K562 treated with DMSO at 1 percent for 4 hours (cell line): ENCODE data around the gene SSU72. TPM values are rescaled to one million over a fixed set of nuclear protein-coding genes. Genes with fewer than 3 reads are reported as not detected.

ENCODE experiments used
- total RNA-seq: library from RNA; unstranded; fragments of 300-600 nt; gene quantifications from 2 replicates; pipeline ENCODE4 v1.2.3, GENCODE V29; 2022; ENCODE audit not compliant: insufficient read depth

SSU72 gene
- 200 and 228 TPM in 2 replicates for total RNA-seq

DNA sequence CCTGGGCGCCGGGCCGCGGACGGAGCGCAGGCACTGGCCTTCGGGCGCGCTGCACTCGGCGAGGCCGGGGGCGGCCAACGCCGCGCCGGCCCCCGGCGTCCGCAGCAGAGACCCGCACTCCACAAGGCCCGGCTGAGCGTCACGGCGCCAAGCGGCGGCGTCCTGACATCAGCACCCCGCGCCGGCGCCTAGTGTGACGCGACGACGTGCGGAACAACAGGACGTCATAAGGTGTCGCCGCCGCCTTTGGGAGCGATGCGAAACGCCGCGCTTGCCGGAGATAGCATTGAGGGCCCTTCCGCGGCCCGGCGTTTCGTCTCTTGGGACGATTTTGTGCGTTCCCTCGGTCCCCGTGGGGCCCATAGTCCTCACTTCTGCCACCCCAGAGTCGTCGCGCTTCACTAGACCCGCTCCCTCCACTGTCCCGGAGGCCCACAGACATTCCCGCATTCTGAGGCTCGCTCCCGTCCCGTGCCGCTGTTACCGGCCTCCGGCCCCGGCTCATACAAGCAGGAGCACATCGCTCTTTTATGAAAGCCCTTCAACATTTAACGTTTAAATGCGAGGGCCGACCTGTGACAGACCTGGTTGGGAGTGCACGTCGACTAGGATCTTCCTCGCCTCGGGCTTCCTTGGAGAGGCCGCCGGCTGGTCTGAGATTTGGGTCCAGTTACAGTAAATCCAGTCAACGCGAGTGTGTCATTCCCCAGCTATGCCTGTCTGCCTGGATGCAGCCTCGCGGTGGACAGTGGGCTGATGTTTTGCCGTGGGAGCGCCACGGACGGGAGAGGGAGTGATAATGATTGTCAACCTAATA, at the start of gene SSU72:
Gene SSU72 (minus strand): TSS at position 143 of the 817 bp plus-strand sequence. CDS start 306 bp downstream, outside the sequence.

DNA sequence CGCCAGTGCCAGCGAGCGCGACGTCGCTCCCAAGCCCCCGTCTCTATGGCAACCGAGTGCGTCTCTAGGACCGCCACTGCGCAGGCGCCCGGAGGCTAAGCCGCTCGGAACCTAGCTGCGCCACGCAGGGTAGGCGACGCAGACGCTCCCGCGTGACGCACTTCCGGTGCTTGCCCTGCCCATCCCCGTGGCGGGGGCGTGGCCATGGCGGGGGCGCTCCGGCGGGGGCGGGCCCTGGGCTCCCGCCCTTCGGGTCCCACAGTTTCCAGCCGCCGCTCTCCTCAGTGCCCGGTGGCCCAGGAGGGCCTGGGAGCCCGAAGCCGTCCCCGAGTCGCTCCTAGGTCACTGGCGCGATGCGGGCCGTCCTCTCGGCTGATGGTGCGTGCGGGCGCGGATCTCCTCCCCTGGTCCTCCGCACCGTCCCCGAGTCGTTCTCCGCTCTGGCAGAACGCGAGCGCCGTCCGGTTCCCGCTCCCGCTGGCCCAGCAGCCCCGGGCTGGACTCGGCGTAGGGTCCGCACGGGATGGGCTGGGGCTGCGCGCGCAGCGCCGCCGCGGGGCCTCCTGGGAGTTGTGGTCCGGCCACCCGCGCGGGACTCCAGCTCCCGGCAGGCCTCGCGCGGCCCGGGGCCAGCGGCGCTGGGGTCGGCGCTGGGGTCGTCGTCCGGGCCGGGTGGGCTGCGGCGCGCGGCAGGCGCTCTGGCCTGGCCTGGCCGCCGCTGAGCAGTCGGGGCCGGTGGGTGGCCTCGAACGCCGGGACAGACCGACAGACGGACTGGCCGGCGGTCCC, 40.8 kb upstream of the SSU72 start, which contains the start of gene MIB2:
Gene MIB2 (plus strand): TSS at position 245 of the 789 bp plus-strand sequence. CDS start 7,953 bp downstream, outside the sequence.

GRCh38 chr1:1599935-1600860, 25.5 kb upstream of the SSU72 start, which contains the start of gene FNDC10:
FNDC10 (minus strand) TSS chr1:1600135; CDS start chr1:1600015, 120 bp downstream.

GRCh38 chr1:1540090-1540817, 34.4 kb downstream of the SSU72 start, which contains the start of gene TMEM240:
TMEM240 (minus strand) TSS chr1:1540624; CDS start chr1:1540346, 278 bp downstream.

GRCh38 chr1:1511533-1512285, 63.0 kb downstream of the SSU72 start, which contains the start of gene ATAD3A:
ATAD3A (plus strand) TSS chr1:1512162; CDS start chr1:1512269, 107 bp downstream.

Other genes starting within 250 kb of the SSU72 start
- gene TAS1R3, start 243.6 kb downstream of the SSU72 start, total RNA-seq: 0.54 and 1.3 TPM in 2 replicates
- gene DVL1, start 225.4 kb downstream of the SSU72 start, total RNA-seq: 81.9 and 96.3 TPM in 2 replicates
- 14.5 and 15.6 TPM in 2 replicates for gene MXRA8, start 216.3 kb downstream of the SSU72 start, total RNA-seq
- 225 and 272 TPM in 2 replicates for gene AURKAIP1, start 199.7 kb downstream of the SSU72 start, total RNA-seq
- gene CCNL2, start 175.5 kb downstream of the SSU72 start, total RNA-seq: 96.0 and 157 TPM in 2 replicates
- gene MRPL20, start 167.6 kb downstream of the SSU72 start, total RNA-seq: 93.3 and 127 TPM in 2 replicates
- not detected in 2 replicates for gene ANKRD65, start 153.6 kb downstream of the SSU72 start, total RNA-seq
- 7.9 and 9.2 TPM in 2 replicates for gene VWA1, start 139.2 kb downstream of the SSU72 start, total RNA-seq
- 0.15 TPM in 1 of 2 replicates, not detected in the other for gene ATAD3C, start 125.2 kb downstream of the SSU72 start, total RNA-seq
- gene ATAD3B, start 103.1 kb downstream of the SSU72 start, total RNA-seq: 16.8 and 24.2 TPM in 2 replicates
- 81.9 and 86.9 TPM in 2 replicates for gene ATAD3A, start 62.7 kb downstream of the SSU72 start, total RNA-seq
- not detected in 2 replicates for gene TMEM240, start 34.2 kb downstream of the SSU72 start, total RNA-seq
- gene FNDC10, start 25.3 kb upstream of the SSU72 start, total RNA-seq: 3.3 and 4.2 TPM in 2 replicates
- 51.8 and 53.0 TPM in 2 replicates for gene MIB2, start 40.6 kb upstream of the SSU72 start, total RNA-seq
- gene MMP23B, start 57.3 kb upstream of the SSU72 start, total RNA-seq: 0.73 TPM in 1 of 2 replicates, not detected in the other
- gene CDK11B, start 84.1 kb upstream of the SSU72 start, total RNA-seq: 38.4 and 40.7 TPM in 2 replicates
- 49.7 and 62.8 TPM in 2 replicates for gene SLC35E2B, start 117.9 kb upstream of the SSU72 start, total RNA-seq
- gene CDK11A, start 149.5 kb upstream of the SSU72 start, total RNA-seq: 50.6 and 64.9 TPM in 2 replicates
- gene NADK, start 203.6 kb upstream of the SSU72 start, total RNA-seq: 83.4 and 102 TPM in 2 replicates